Measurements from ENCODE around the gene POU6F2. TPM values are rescaled to one million over a fixed set of nuclear protein-coding genes. Genes with fewer than 3 reads are reported as not detected.
"Not testable (repeated sequence)": the region's sequence is repeated elsewhere in the genome, so short reads cannot be mapped to it uniquely, and the experiment has no call there.

The POU6F2 gene
- total RNA-seq, 1 experiment from 2014 or later: 0.24 TPM

DNA sequence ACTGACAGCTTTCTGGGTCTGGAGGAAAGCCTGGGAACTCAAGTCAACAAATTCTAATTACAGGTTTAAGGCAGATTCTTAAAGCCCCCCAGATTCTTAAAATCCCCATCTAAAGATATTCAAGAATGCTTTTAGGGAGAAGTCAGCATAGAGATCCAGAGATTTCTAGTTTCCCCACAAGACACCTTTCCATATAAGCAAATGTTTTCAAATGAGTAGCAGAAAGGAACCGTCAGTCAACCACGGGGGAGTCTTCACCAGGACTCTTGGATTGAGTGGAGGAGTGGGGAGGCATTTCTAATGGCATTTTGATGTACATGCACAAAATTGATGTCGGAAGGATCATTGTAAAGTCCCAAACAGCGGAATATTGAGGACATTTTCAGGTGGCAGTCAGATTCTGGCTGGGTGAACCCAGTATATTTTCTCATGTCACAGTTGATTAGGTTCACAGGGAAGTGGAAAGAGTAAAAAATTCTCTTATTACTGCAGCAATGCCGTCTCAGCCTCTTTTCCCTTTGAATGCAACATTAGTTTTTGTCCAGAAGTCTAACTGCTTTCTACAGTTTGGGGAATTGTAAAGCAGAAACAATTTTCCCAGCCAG, 396.8 kb downstream of the POU6F2 start:
- in situ Hi-C loops (cut with HindIII; ENCODE audit: low pct_unique_long_range_greater_than_20kb, low sequenced_read_pairs): no loop called here
- no peak for DNase-seq (ENCODE audit: low read depth, low spot score)

DNA sequence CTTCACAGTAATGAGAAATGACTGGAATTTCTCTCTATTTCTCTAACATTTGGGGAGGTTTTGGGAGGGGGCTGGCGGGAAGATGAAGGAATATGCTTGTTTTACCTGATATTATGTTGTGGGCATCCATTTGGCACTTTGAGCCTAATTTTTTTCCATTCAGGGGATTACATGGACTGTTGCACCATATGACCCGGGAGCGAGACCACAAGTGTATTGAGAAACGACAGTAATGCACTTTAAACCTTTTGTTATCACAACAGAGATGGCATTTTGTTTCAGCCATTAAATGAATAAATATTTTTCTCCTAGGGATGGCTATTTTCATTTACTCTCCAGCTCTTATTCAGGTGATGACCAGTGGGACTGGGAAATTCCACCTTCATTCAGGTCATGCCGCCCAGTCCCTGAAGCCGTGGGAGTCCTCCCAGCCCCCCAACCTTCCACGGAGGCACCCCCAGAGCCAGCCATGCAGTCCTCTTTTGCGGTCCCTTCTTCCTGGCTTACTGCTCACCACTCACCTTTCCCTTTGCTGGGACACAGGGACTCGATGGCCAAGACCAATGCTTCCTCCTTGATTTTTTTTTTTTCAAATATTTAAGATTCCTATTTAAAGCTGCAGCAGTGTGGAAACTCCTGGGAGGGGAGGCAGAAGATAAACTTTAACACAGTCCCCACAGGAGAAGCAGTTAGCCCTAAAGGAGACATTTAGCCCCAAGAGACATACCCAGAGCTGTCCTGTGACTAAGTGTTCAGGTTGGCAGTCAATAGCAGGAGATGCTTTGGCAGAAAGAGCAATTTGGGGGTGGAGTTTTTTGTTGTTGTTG, 397.6 kb downstream of the POU6F2 start:
- DNase-seq (ENCODE audit: low read depth, low spot score): no peak
- in situ Hi-C loops (cut with HindIII; ENCODE audit: low pct_unique_long_range_greater_than_20kb, low sequenced_read_pairs): no loop called here

DNA sequence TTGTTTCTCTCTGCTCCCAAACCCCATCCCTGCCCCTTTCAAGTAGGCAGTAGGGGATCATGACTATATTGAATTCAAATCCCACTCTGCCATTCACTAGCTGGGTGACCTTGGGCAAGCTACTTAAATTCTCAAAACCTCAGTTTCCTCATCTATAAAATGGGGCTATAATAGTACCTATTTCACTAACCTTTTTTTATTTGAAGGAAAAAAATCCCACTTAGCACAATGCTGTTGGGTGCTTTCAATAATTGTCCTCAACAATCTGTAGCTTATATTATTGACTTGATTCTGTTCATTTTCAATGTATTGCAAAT, 398.1 kb downstream of the POU6F2 start:
- DNase-seq (ENCODE audit: low read depth, low spot score): no peak
- in situ Hi-C loops (cut with HindIII; ENCODE audit: low pct_unique_long_range_greater_than_20kb, low sequenced_read_pairs): no loop called here

DNA sequence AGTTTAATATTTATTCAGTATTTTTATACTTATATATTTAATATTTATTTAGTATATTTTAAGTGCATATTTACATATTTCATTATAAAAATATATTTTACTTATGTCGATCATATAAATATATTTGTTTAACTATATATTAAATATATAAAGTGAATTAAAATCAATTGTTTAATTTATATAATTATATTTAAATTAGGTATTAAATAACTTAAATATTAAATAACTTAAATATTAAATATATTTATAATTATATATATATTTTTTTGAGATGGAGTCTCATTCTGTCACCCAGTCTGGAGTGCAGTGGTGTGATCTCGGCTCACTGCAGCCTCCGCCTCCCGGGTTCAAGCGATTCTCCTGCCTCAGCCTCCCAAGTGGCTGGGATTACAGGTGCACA, 399.2 kb downstream of the POU6F2 start:
- in situ Hi-C loops (cut with HindIII; ENCODE audit: low pct_unique_long_range_greater_than_20kb, low sequenced_read_pairs); DNase-seq (ENCODE audit: low read depth, low spot score): not testable (repeated sequence)

DNA sequence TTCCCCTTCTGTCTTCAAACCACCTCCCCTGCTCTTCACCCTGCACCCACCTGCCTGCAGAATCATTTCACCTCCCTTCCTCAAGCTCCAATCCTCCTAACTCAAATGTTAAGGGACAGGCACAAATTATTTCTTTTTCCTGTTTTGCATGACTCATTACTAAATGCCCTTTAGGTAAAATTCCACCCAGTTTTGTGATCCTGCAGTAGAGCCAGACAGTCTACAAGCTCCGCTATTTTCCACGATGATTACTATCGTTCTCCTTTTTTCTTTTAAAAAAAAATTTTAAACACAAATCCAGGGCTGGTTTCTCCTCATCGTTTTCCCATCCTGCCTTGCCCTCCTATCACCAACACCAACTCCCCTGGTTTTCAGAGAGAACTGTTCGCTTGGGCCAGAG, 401.7 kb downstream of the POU6F2 start:
- in situ Hi-C loops (cut with HindIII; ENCODE audit: low pct_unique_long_range_greater_than_20kb, low sequenced_read_pairs): no loop called here
- no peak for DNase-seq (ENCODE audit: low read depth, low spot score)

DNA sequence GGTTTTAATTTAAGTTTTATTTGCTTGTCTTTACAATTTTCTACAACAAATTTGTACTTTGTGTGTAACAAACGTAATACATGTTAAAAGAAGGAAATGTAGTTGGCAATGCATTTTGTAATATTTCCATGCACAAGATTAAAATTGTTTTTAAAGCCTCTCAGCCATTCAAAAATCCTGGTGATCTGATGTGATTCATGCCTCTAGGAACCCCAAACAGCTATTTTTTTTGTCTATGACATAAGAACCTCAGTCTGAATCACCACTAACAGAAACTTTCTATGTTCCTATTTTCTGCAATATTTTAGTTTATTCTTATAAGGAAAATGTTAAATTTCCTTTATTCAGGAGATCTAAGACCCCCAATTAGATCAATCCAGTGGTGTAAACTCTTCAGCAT, 405.4 kb downstream of the POU6F2 start:
- DNase-seq (ENCODE audit: low read depth, low spot score): no peak
- in situ Hi-C loops (cut with HindIII; ENCODE audit: low pct_unique_long_range_greater_than_20kb, low sequenced_read_pairs): no loop called here

DNA sequence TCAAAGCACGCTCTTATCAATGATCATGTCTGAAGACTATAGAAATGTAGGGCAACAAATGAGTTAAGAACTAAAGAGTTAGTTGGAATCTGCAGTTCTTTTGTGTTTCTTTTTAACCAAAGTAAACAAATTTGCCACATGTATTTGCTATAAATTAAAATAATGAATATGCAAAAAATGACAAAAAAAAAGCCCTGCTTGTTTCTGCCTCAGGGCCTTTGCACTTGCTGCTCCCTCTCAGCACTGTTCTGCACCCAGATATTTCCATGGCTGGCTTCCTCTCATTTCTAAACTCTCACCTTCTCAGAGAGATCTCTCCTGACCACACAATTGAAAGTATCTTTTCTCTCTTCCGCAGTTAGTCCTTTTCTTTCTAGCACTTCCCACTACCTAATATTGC, 406.7 kb downstream of the POU6F2 start:
- in situ Hi-C loops (cut with HindIII; ENCODE audit: low pct_unique_long_range_greater_than_20kb, low sequenced_read_pairs): no loop called here
- DNase-seq (ENCODE audit: low read depth, low spot score): no peak

DNA sequence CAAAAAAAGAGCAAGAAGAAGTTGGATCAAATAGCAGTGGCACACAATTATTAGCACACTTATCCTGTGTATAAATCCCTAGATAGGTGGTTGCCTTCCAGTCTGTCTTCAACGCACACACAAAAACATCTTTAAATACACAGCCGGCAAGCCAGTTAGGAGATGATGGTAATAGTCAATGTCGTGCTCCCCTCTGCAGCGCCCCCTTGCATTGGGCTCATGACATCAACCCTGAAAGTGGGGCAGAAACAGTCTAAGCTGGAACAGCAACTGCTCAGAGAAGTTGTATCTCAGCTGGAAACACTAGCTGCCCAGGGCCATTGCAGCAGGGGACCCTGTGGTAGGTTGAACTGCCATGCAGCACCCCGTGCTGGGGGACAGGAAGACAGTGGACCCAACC, 409.0 kb downstream of the POU6F2 start:
- DNase-seq (ENCODE audit: low read depth, low spot score): peak; percentile 24
- in situ Hi-C loops (cut with HindIII; ENCODE audit: low pct_unique_long_range_greater_than_20kb, low sequenced_read_pairs): no loop called here

DNA sequence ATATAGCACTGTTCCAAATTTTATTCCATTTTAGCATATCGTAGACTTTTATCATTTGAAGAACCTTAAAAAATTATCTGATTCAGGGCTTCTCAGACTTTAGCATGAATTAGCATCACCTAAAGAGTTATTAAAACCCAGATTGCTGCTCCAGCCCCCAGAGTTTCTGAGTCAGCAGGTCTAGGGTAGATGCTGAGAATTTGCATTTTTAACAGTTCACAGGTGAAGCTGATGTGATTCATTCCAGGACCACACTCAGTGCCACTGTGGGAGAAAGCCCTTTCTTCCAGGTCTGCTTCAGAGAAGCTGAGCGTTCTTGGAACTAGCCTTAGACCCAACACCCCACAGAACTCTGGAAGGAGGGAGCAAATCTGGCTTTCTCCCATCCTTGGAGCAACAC, 414.4 kb downstream of the POU6F2 start:
- in situ Hi-C loops (cut with HindIII; ENCODE audit: low pct_unique_long_range_greater_than_20kb, low sequenced_read_pairs): no loop called here
- no peak for DNase-seq (ENCODE audit: low read depth, low spot score)

DNA sequence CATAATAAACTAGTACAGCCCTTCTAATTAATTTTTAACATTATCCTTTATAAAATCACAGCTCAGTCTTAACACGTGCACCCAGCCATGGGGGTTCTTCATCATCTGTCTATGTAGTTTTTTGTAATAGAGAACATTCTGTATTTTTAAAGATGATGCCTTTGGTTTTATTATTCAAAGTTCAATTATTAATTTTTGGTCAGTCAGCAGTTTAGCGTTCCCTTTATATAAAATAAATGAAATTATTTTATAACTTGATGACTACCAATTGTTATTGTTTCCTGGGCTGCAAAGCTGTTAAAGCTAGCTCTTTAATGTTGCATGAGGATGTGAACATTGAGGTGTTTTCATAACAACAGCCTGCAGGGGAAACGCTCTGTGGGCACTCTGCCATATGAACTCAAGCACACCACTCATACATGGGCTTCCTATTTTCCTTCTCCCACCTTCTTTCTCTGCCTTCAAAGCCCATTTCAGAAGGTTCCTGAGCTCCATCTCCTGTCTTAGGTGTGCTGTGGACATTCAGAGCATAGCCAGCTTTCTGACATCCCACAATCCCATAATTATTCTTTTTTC, 416.5 kb downstream of the POU6F2 start:
- in situ Hi-C loops (cut with HindIII; ENCODE audit: low pct_unique_long_range_greater_than_20kb, low sequenced_read_pairs): no loop called here
- no peak for DNase-seq (ENCODE audit: low read depth, low spot score)

DNA sequence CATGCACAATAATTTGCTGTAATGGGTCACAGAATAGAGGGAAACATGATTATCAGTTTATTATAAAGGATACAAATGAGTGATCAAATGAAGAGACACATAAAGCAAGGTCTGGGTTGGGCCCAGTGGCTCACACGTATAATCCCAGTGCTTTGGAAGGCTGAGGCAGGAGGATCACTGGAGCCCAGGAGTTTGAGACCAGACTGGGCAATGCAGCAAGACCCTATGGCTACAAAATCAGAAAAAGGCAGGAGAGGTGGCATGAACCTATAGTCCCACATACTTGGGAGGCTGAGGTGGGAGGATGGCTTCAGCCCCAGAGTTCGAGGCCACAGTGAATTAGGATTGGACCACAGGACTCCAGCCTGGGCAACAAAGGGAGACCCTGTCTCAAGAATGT, 421.7 kb downstream of the POU6F2 start:
- no peak for DNase-seq (ENCODE audit: low read depth, low spot score)
- in situ Hi-C loops (cut with HindIII; ENCODE audit: low pct_unique_long_range_greater_than_20kb, low sequenced_read_pairs): no loop called here

DNA sequence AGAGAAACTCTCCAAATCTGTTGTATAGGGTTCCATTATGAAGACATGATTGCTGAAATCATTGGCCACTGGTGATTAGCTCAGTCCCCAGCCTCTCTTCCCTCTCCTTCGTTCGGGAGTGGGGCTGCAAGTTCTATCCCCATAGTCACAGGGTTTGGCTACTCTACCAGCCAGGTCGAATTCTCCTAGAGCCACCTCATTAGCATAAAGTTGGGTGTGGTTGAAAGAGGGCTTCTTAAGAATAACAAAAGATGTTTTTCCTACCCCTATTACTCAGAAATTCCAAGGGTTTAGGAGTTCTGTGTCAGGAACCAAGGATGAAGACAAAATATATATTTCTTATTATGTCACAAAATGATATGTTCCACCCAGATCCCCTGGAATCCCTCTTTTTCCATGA, 422.3 kb downstream of the POU6F2 start:
- in situ Hi-C loops (cut with HindIII; ENCODE audit: low pct_unique_long_range_greater_than_20kb, low sequenced_read_pairs): no loop called here
- no peak for DNase-seq (ENCODE audit: low read depth, low spot score)

DNA sequence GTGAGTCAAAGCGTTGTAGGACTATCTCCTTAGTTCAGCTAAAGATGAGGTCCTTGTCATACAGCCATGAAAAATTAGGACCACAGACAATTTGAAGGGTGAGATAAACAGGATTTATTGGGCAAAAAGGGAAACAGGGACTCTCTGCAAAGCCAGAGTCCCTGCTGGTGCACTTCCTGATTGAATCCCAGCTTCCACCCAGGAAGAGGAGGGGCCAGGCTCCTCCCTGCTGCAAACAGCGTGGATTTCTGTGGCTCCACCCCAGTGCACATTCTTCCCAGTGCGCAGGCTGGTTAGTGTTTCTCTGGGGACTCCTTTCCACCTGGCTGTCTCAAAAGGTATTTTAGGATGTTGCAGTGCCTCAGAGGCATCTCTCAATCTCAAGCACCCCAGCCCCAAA, 423.1 kb downstream of the POU6F2 start:
- in situ Hi-C loops (cut with HindIII; ENCODE audit: low pct_unique_long_range_greater_than_20kb, low sequenced_read_pairs): no loop called here
- no peak for DNase-seq (ENCODE audit: low read depth, low spot score)

DNA sequence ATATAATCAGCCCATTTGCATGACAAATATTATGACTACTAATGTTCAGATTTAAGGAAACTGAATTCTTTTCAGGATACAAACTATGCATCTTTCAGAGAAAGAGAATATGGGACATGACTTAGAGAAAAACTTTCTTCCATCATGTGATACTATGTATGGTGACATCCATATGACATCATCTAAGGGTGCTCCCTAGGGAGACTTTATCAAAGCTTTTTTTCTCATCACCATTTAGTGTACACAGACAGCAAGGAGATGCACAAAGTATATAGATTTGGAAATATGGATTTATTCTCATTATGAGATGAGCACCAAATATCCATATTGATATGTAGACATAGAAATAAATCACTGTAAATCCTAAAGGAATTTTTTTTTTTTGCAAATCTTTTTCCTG, 424.3 kb downstream of the POU6F2 start:
- in situ Hi-C loops (cut with HindIII; ENCODE audit: low pct_unique_long_range_greater_than_20kb, low sequenced_read_pairs): no loop called here
- no peak for DNase-seq (ENCODE audit: low read depth, low spot score)

DNA sequence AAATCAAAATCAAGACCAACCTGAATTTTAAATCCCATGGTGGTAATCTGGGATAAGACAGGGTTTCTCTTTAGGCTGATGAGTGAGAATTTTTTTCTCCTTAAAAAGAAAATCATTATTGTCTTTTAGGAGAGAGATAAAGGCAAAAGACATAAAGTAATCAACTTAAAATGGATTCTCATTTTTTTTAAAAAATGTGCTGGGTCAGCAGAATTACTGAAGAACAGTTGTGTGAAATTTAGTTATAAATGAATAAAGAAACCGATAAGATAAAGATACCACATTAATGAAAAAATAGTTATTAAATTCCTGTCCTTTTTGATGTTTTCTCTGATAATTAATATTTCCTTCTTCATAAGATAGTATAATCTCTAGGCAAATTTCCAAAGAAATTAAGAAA, 427.2 kb downstream of the POU6F2 start:
- DNase-seq (ENCODE audit: low read depth, low spot score): no peak
- in situ Hi-C loops (cut with HindIII; ENCODE audit: low pct_unique_long_range_greater_than_20kb, low sequenced_read_pairs): no loop called here

DNA sequence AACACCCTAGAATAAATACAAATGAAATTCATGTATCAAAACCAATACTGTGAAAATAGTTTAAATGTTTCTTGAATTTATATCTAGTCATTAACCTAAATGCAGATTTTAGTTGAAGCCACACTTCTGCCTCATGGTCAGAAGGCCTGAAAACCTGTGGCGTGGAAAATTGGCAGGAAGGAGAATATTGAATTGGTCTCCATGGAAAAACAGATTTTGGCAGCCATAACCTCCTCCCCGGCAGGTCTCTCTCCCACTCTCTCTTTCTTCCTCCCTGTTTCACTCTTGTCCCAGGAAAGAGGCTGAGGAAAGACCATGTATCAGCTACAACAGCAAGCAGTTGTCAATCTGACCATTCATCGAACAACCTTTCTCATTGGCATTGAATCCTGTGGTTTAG, 427.9 kb downstream of the POU6F2 start:
- DNase-seq (ENCODE audit: low read depth, low spot score): no peak

DNA sequence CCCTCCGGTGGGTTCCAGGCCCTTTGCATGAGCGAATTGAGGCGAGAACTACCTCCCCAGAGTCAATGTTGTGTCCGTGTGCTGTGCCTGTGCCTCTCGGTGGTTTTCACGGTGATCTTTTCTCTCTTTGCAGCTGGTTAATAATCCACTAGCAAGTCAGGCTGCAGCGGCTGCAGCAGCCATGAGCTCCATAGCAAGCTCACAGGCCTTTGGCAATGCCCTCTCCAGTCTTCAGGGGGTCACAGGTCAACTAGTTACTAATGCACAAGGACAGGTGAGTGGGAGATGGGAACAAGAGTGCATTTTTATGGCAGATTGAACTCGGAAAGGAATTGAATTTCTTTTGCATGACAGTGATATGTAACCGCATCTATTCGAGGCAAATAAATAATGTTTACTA, 428.8 kb downstream of the POU6F2 start:
- in situ Hi-C loops (cut with HindIII; ENCODE audit: low pct_unique_long_range_greater_than_20kb, low sequenced_read_pairs): no loop called here
- DNase-seq (ENCODE audit: low read depth, low spot score): no peak

More for the DNA sequence above, 427.9 kb downstream of the POU6F2 start:
- in situ Hi-C loops (cut with HindIII; ENCODE audit: low pct_unique_long_range_greater_than_20kb, low sequenced_read_pairs): no loop called here

DNA sequence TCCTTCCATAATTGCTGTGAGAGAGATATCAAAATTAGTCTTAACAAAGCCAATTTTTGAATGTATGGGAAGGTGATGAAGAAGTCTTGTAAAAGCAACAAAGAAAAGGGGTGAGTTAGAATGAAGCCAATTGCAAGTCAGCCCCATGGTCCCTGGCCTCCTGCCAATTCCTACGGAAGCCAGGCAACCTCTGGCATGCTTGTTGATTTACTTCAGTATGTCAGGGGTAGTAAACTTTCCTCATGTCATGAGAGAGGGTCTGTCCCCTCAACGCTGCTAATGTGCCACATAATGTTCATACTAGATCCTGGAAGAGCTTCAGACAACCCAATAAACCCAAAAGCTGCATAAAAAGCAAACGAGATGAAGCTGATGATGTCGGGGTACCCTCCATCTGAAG, 429.4 kb downstream of the POU6F2 start:
- no peak for DNase-seq (ENCODE audit: low read depth, low spot score)
- in situ Hi-C loops (cut with HindIII; ENCODE audit: low pct_unique_long_range_greater_than_20kb, low sequenced_read_pairs): no loop called here

DNA sequence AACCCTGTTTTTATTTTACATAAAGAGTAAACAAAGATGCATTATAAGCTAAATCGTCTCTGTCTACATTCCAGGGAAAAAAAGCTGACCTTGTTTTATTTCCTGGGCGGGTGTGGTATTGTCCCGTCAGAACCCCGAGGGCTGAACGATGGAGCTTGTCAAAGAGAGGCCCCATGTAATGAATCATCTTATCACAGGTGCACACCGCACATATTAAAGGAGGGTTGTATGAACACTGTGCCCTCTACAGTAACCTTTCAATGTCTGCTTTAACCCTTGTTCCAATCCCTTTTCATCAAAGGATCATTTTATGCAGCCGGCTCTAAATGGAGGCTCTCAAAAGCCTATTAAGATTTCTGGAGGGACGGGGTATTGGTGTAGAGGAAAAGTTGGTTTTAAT, 430.0 kb downstream of the POU6F2 start:
- in situ Hi-C loops (cut with HindIII; ENCODE audit: low pct_unique_long_range_greater_than_20kb, low sequenced_read_pairs): no loop called here
- no peak for DNase-seq (ENCODE audit: low read depth, low spot score)

Measured in SK-MEL-5 (cell line).